Activated B cell treated with CpG ODN at 0.5 μM for 24 hours (primary cell): Measurements from ENCODE around the gene KIF26B. TPM values are rescaled to one million over a fixed set of nuclear protein-coding genes. Genes with fewer than 3 reads are reported as not detected.

Source experiments
- ATAC-seq: fragments of 200-7000 bp; cut with Tn5 transposase; one replicate; pipeline ENCODE4 v1.10.0; 2021; ENCODE audit warnings: low read depth, mild to moderate bottlenecking, moderate library complexity
- CTCF ChIA-PET: fragments of 350-600 bp; sonication (Branson Sonifier 250); formaldehyde crosslinking; loops from one replicate; lab custom pipeline; 2021; ENCODE audit warnings: antibody characterized with exemption; lab: Charles Lee
- POLR2A ChIA-PET: fragments of 350-600 bp; sonication (Branson Sonifier 250); formaldehyde crosslinking; loops from one replicate; lab custom pipeline; 2021; ENCODE audit warnings: antibody characterized with exemption; lab: Charles Lee
- DNase-seq: peaks from one replicate; pipeline ENCODE4 v3.0.0; 2022
- H3K27ac Mint-ChIP-seq: one replicate; pipeline ENCODE4 v1.8.0; 2020; ENCODE audit warnings: mixed read lengths
- H3K27me3 Mint-ChIP-seq: one replicate; pipeline ENCODE4 v1.8.0; 2021; ENCODE audit warnings: mixed read lengths
- H3K36me3 Mint-ChIP-seq: one replicate; pipeline ENCODE4 v1.8.0; 2021; ENCODE audit warnings: low read depth, mixed read lengths
- H3K4me1 Mint-ChIP-seq: one replicate; pipeline ENCODE4 v1.8.0; 2021; ENCODE audit warnings: mixed read lengths
- H3K4me3 Mint-ChIP-seq: one replicate; pipeline ENCODE4 v1.8.0; 2020; ENCODE audit warnings: mild to moderate bottlenecking, mixed read lengths
- H3K9me3 Mint-ChIP-seq: one replicate; pipeline ENCODE4 v1.8.0; 2020; ENCODE audit warnings: mixed read lengths
- CTCF ChIP-seq: fragments of 200-600 bp; IDR thresholded peaks from one replicate; pipeline ENCODE4 v1.8.0; 2022; ENCODE audit warnings: antibody characterized with exemption, mild to moderate bottlenecking
- intact Hi-C: fragments of 100-400 bp; cut with micrococcal nuclease; formaldehyde crosslinking; loops from one replicate; pipeline ENCODE4 v1.15.1; 2024
- total RNA-seq: library from RNA; stranded (reverse); gene quantifications from 2 replicates; pipeline ENCODE4 v1.2.3, GENCODE V29; 2022

Gene KIF26B
- total RNA-seq, 1 donor from 2014 or later: 1.7 TPM

GRCh38 chr1:245221805-245222204 is 67.0 kb downstream of the KIF26B start:
- ChIA-PET CTCF (no interaction called here), POLR2A (no interaction called here)
- Mint-ChIP-seq H3K27me3 (peaks cover 2% of the 10 kb centered on the region), H3K36me3 (no peaks in the 10 kb centered on the region), H3K27ac (no peak overlapping the region), H3K4me1 (no peaks in the 10 kb centered on the region), H3K4me3 (no peak overlapping the region), H3K9me3 (no peaks in the 10 kb centered on the region)
- no peak for TF ChIP-seq CTCF
- DNase-seq (no peak), ATAC-seq (no peak)
- intact Hi-C loops: no loop called here

- no peak for TF ChIP-seq CTCF
- ATAC-seq: no peak
- H3K27me3 Mint-ChIP-seq: no peaks in the 10 kb centered on the region
- DNase-seq: no peak
- no peaks in the 10 kb centered on the region for H3K36me3 Mint-ChIP-seq
- no peak overlapping the region for H3K4me3 Mint-ChIP-seq
- ChIA-PET POLR2A (no interaction called here), CTCF (no interaction called here)
- intact Hi-C loops: no loop called here
- H3K4me1 Mint-ChIP-seq: no peaks in the 10 kb centered on the region
- H3K9me3 Mint-ChIP-seq: no peaks in the 10 kb centered on the region
- H3K27ac Mint-ChIP-seq: no peak overlapping the region
These were observed 68.3 kb downstream of the KIF26B start for GRCh38 chr1:245222931-245223595.

- Mint-ChIP-seq H3K27ac (no peak overlapping the region), H3K36me3 (no peaks in the 10 kb centered on the region), H3K27me3 (no peaks in the 10 kb centered on the region), H3K4me3 (no peak overlapping the region), H3K9me3 (no peaks in the 10 kb centered on the region), H3K4me1 (no peaks in the 10 kb centered on the region)
- POLR2A ChIA-PET: interaction anchor here (0.8 kb wide), 1 partner anchor 911 kb away, joined by 3 read pairs; no protein-coding TSS in a partner anchor
- no peak for TF ChIP-seq CTCF
- CTCF ChIA-PET: no interaction called here
- DNase-seq (no peak), ATAC-seq (no peak)
- intact Hi-C loops: no loop called here
These were observed 70.8 kb downstream of the KIF26B start for GRCh38 chr1:245225322-245226202.

GRCh38 chr1:245226203-245226499 is 71.4 kb downstream of the KIF26B start:
- ATAC-seq (no peak), DNase-seq (no peak)
- intact Hi-C loops: no loop called here
- Mint-ChIP-seq H3K4me1 (no peaks in the 10 kb centered on the region), H3K27me3 (no peaks in the 10 kb centered on the region), H3K9me3 (no peaks in the 10 kb centered on the region), H3K4me3 (no peak overlapping the region), H3K36me3 (no peaks in the 10 kb centered on the region), H3K27ac (no peak overlapping the region)
- ChIA-PET CTCF (no interaction called here), POLR2A (no interaction called here)
- no peak for TF ChIP-seq CTCF

GRCh38 chr1:245229051-245229450 is 74.3 kb downstream of the KIF26B start:
- no peaks in the 10 kb centered on the region for H3K36me3 Mint-ChIP-seq
- no peak overlapping the region for H3K27ac Mint-ChIP-seq
- no peak for TF ChIP-seq CTCF
- no peaks in the 10 kb centered on the region for H3K9me3 Mint-ChIP-seq
- H3K27me3 Mint-ChIP-seq: no peaks in the 10 kb centered on the region
- no peaks in the 10 kb centered on the region for H3K4me1 Mint-ChIP-seq
- no peak overlapping the region for H3K4me3 Mint-ChIP-seq
- CTCF ChIA-PET: no interaction called here
- intact Hi-C loops: no loop called here
- ATAC-seq (no peak), DNase-seq (no peak)
- POLR2A ChIA-PET: no interaction called here
